ENCODE data around the gene TLR6. TPM values are rescaled to one million over a fixed set of nuclear protein-coding genes. Genes with fewer than 3 reads are reported as not detected.
"Not testable (repeated sequence)": the region's sequence is repeated elsewhere in the genome, so short reads cannot be mapped to it uniquely, and the experiment has no call there.

TLR6 gene
- total RNA-seq, 2 donors from 2014 or later: 0.99 to 1.8 TPM

GRCh38 chr4:38782452-38783108, 74.0 kb downstream of the TLR6 start, which contains the start of gene TLR10:
TLR10 (minus strand) TSS chr4:38782990; CDS start chr4:38775590, 7,400 bp downstream.
- ATAC-seq (peak; percentile 94), DNase-seq (peak; percentile 52 to 67 (median 60))
- H3K9me3 ChIP-seq: no peaks in the 10 kb centered on the region
- H3K4me1 ChIP-seq: peaks cover 8% of the 10 kb centered on the region
- intact Hi-C loops (cut with DNase I): no loop called here
- H3K27me3 ChIP-seq: no peaks in the 10 kb centered on the region
- no peak within 1 kb of the TSS for H3K27ac ChIP-seq
- TF ChIP-seq POLR2A (IDR thresholded peaks at IDR 0.05): no peak
- TF ChIP-seq, protein P1, sequence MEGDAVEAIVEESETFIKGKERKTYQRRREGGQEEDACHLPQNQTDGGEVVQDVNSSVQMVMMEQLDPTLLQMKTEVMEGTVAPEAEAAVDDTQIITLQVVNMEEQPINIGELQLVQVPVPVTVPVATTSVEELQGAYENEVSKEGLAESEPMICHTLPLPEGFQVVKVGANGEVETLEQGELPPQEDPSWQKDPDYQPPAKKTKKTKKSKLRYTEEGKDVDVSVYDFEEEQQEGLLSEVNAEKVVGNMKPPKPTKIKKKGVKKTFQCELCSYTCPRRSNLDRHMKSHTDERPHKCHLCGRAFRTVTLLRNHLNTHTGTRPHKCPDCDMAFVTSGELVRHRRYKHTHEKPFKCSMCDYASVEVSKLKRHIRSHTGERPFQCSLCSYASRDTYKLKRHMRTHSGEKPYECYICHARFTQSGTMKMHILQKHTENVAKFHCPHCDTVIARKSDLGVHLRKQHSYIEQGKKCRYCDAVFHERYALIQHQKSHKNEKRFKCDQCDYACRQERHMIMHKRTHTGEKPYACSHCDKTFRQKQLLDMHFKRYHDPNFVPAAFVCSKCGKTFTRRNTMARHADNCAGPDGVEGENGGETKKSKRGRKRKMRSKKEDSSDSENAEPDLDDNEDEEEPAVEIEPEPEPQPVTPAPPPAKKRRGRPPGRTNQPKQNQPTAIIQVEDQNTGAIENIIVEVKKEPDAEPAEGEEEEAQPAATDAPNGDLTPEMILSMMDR (IDR thresholded peaks at IDR 0.05): peak; percentile 58 to 78 (median 72)
- no peaks in the 10 kb centered on the region for H3K36me3 ChIP-seq (replicated peaks in 1 of 2; ENCODE audit: insufficient read depth in 1 of 2, low read depth in 2 of 2)
- no peak within 1 kb of the TSS for H3K4me3 ChIP-seq
- WGBS, 2 donors: 18% methylated on average over 12 of the region's 12 CpGs

DNA sequence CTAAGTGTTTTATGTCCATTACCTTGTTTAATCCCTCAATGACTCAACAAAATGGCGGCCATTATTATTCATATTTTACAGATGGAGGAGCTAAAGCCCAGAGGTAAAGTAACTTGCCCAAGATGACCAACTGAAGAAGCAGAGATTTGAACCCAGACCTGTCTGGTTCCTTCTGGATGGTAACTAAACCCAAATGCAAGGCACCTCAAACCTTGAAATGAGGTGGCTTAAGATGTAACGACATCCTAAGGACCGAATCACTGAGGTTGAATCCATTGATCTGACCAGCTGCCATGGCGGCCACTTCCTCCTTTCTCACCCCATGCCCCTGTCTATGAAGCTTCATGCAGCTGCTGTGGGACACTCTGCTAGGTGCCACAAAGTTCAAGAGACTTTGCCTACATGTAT, 74.8 kb downstream of the TLR6 start:
- 90 to 94% methylated on average over 4 of the region's 4 CpGs for WGBS, 2 donors
- no peaks in the 10 kb centered on the region for H3K36me3 ChIP-seq (replicated peaks in 1 of 2; ENCODE audit: insufficient read depth in 1 of 2, low read depth in 2 of 2)
- no peak for DNase-seq
- no peak for TF ChIP-seq POLR2A (IDR thresholded peaks at IDR 0.05)
- TF ChIP-seq, protein P1 (IDR thresholded peaks at IDR 0.05): no peak
- no peak for ATAC-seq
- no peaks in the 10 kb centered on the region for H3K9me3 ChIP-seq
- peaks cover 7% of the 10 kb centered on the region for H3K4me1 ChIP-seq
- H3K27me3 ChIP-seq: no peaks in the 10 kb centered on the region
- H3K27ac ChIP-seq: no peak overlapping the region
- no peak overlapping the region for H3K4me3 ChIP-seq
- intact Hi-C loops (cut with DNase I): no loop called here

DNA sequence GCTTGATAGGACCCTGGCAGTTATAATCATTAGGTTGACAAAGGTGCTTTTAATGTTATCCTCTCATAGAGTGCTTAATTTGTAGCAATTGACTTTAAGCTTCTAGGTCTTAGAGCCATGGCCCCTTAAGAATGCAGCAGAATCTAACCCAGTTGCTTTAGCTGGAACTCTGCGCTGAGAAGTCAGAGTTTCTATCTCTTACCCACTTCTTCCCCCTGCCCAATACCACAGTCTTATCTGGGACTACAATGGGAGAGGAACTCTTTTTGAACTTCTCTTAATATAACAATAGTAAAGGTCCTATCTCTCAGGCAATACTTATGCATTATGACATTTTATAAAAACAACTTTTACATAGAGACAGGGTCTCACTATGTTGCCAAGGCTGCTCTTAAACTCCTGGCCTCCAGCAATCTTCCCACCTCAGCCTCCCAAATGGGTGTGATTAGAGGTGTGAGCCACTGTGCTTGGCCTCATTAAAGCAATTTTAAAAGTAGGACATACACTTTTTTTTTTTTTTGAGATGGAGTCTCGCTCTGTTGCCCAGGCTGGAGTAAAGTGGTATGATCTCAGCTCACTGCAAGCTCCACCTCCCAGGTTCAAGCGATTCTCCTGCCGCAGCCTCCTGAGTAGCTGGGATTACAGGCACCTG, 75.7 kb downstream of the TLR6 start:
- no peak for ATAC-seq
- H3K4me3 ChIP-seq: no peak overlapping the region
- no peaks in the 10 kb centered on the region for H3K9me3 ChIP-seq
- peaks cover 7% of the 10 kb centered on the region for H3K4me1 ChIP-seq
- H3K27ac ChIP-seq: no peak overlapping the region
- intact Hi-C loops (cut with DNase I): no loop called here
- no peaks in the 10 kb centered on the region for H3K27me3 ChIP-seq
- DNase-seq: no peak
- H3K36me3 ChIP-seq (replicated peaks in 1 of 2; ENCODE audit: insufficient read depth in 1 of 2, low read depth in 2 of 2): no peaks in the 10 kb centered on the region
- WGBS, 2 donors: 91 to 97% methylated on average over 4 of the region's 4 CpGs
- no peak for TF ChIP-seq POLR2A (IDR thresholded peaks at IDR 0.05)

DNA sequence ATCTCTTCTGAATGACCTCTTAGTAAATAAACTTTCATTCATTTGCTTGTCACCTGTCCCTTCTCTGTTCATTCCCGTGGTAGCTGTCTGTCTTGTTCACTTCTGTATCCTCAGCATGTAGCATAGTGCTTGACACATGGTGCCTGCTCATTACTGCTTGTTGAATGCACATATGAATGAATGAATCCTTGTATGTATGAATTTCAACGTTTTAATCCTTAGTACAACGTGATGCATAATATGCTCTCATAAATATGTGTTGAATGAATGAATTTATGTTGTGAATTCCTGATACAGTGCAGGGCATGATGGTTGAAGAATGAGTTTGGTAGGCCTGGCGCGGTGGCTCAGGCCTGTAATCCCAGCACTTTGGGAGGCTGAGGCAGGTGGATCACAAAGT, 76.8 kb downstream of the TLR6 start:
- no peak for ATAC-seq
- Histone ChIP-seq H3K27me3 (no peaks in the 10 kb centered on the region), H3K9me3 (no peaks in the 10 kb centered on the region), H3K4me1 (peaks cover 7% of the 10 kb centered on the region), H3K4me3 (no peak overlapping the region), H3K36me3 (replicated peaks in 1 of 2; ENCODE audit: insufficient read depth in 1 of 2, low read depth in 2 of 2) (no peaks in the 10 kb centered on the region), H3K27ac (no peak overlapping the region)
- no peak for DNase-seq
- TF ChIP-seq, protein P1 (IDR thresholded peaks at IDR 0.05): no peak
- no peak for TF ChIP-seq POLR2A (IDR thresholded peaks at IDR 0.05)
- 67 to 75% methylated on average over 5 of the region's 5 CpGs for WGBS, 2 donors
- intact Hi-C loops (cut with DNase I): no loop called here

DNA sequence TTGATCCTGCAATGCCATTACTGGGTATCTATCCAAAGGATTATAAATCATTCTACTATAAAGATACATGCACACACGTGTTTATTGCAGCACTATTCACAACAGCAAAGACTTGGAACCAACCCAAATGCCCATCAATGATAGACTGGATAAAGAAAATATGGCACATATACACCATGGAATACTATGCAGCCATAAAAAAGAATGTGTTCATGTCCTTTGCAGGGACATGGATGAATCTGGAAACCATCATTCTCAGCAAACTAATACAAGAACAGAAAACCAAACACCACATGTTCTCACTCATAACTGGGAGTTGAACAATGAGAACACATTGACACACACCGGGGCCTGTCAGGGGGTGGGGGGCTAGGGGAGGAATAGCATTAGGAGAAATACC, 78.7 kb downstream of the TLR6 start:
- intact Hi-C loops (cut with DNase I); DNase-seq; H3K27me3 ChIP-seq; H3K4me3 ChIP-seq; H3K27ac ChIP-seq; H3K4me1 ChIP-seq; H3K36me3 ChIP-seq (replicated peaks in 1 of 2; ENCODE audit: insufficient read depth in 1 of 2, low read depth in 2 of 2); ATAC-seq; H3K9me3 ChIP-seq: not testable (repeated sequence)
- WGBS, 2 donors: 67 to 72% methylated on average over 2 of the region's 2 CpGs

Measured in body of pancreas (tissue), 4 donors.